Fibroblast of skin of scalp (primary cell): ENCODE data around the gene ZNF350.
A peak's percentile ranks its signal among the peaks of the same experiment; 100 is the strongest.
"Not testable (repeated sequence)": the region's sequence is repeated elsewhere in the genome, so short reads cannot be mapped to it uniquely, and the experiment has no call there.

ENCODE experiments used
- DNase-seq: peaks from one replicate; pipeline ENCODE4 v3.0.0-alpha.2; 2013

Gene ZNF350

GRCh38 chr19:51971624-51972023 is 15.0 kb downstream of the ZNF350 start:
- peak; percentile 29 for DNase-seq

GRCh38 chr19:51970718-51971117 is 15.9 kb downstream of the ZNF350 start:
- DNase-seq, result no peak

DNA sequence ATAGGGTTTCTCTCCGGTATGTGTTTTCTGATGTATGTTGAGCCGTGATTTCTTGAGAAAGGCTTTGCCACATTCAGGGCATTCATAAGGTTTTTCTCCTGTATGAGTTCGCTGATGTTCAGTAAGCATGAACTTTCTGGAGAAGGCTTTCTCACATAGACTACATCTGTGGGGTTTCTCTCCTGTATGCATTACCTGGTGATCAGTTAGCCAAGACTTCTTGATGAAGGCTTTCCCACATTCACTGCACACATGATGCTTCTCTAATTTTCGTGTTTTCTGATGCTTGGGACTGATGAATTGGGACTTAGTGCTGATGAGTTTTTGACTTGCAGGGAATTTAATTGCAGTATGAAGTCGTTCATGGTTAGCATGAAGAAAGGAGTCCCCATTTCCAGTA is 21.1 kb downstream of the ZNF350 start:
- no peak for DNase-seq

DNA sequence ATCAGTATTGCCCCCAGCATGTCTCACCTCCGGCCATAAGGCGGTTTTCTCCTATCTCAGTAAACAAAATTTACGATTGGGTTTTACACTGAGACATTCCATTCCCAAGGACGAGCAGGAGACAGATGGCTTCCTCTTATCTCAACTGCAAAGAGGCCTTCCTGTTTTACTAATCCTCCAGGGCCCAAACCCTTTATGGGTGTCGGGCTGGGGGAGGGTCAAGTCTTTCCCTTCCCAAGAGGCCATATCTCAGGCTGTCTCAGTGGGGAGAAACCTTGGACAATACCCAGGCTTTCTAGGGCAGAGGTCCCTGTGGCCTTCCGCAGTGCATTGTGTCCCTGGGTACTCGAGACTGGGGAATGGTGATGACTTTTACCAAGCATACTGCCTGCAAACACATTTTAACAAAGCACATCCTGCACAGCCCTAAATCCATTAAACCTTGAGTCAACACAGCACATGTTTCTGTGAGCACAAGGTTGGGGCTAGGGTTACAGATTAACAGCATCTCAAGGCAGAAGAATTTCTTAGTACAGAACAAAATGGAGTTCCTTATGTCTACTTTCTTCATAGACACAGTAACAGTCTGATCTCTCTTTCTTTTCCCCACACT is 25.9 kb downstream of the ZNF350 start:
- DNase-seq, result not testable (repeated sequence)

DNA sequence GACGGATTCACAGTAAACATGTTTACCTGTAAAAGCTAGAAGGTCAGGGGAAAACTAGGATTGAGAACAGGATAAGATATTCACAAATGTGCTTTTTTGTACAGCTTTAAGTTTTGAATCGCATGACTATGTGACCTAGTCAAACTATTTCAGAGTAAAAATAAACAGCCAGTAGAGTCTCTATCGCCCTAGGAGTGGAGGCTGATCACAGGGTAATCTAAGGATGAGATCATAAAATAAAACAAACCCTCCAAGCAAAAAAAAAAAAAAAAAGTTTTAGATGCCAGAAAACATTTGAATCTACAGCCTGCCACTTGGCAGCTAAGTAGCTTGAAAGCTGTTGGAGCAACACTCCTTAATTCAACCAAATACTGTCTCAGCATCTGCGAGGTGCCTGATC is 26.8 kb downstream of the ZNF350 start:
- DNase-seq, result no peak

DNA sequence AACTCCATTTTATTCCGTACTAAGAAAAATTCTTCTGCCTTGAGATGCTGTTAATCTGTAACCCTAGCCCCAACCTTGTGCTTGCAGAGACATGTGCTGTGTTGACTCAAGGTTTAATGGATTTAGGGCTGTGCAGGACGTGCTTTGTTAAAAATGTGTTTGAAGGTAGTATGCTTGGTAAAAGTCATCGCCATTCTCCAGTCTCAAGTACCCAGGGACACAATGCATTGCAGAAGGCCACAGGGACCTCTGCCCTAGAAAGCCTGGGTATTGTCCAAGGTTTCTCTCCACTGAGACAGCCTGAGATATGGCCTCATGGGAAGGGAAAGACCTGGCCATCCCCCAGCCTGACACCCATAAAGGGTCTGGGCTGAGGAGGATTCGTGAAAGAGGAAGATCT is 28.8 kb downstream of the ZNF350 start:
- DNase-seq, result not testable (repeated sequence)

GRCh38 chr19:51948975-51949374 is 37.7 kb downstream of the ZNF350 start:
- peak; percentile 37 for DNase-seq

DNA sequence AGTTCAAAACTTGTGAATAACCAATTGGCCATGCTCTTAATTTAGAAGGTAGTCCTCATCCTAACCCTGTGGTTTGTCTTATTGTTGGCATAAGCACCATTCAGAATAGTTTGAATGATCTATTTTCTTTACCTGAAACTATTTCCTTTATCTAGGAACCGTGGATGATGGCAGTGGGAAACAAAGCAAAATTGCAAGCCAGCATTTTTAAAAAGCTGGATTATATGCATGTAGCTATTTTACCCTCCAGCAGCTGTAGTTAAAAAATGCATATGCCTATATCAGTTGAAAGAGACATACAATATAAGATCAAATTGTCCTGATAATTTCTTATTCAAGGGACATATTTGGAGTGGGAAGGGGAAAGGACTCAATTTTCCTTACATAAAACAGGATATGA is 40.0 kb downstream of the ZNF350 start:
- no peak for DNase-seq

- DNase-seq, result no peak
Observed at GRCh38 chr19:51944798-51945552, 41.7 kb downstream of the ZNF350 start.

DNA sequence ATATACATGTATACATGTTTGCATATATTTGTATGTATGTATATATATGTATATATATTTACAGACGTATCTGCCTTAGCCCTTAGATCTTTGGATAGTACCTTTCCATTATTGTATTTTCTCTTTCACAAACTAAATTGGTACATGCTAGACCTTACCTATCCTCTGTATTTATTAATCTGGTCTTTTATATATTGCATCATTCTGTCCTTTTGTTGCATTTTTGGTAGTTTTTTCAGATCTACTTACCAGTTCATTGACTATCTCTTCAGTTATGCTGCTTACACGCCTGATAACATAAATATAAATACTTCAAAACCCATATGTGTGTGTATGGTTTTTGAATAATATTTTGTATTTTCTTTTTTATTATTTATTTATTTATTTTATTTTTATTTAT is 47.7 kb downstream of the ZNF350 start:
- DNase-seq, result no peak

DNA sequence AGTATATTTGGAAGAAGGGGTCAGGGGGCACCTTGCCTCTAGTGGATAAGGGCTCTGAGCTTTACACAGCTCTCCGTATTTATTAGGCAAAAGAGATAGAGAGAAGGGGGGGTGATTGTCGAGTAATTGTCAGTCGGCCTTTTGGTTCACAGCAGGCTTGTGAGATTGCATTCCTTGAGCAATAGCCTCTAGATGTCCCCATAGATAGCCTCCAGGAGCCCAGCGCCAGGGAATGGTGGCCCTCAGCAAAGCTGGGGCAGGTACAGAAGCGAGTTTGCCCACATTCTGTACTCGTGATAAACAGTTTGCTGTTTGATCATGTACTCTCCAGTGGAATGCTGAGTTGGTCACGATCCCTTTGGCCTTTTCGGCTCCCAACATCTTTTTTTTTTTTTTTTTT is 54.7 kb downstream of the ZNF350 start:
- no peak for DNase-seq

- DNase-seq, result no peak
Observed at GRCh38 chr19:51927859-51928258, 58.8 kb downstream of the ZNF350 start.

GRCh38 chr19:51926784-51927741 is 59.6 kb downstream of the ZNF350 start, which contains the start of gene ZNF613:
ZNF613 (plus strand) TSS chr19:51927472; CDS start chr19:51936221, 8,749 bp downstream.
- DNase-seq, result peak; percentile 90

DNA sequence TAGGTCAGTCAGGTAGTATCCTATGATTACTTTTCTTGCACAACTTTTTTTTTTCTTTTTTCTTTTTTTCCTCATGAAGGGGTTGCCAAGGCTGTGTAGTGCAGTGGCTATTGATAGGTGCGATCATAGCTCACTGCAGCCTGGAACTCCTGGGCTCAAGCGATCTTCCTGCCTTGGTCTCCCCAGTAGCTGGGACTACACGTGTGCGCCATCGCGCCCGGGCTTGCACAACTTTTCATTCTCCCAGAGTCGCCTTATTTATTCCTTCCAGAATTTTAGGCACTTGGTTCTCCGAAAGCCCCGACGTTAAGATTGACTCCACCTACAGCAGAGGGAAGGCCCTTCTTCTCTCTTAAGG is 60.2 kb downstream of the ZNF350 start:
- DNase-seq, result no peak

DNA sequence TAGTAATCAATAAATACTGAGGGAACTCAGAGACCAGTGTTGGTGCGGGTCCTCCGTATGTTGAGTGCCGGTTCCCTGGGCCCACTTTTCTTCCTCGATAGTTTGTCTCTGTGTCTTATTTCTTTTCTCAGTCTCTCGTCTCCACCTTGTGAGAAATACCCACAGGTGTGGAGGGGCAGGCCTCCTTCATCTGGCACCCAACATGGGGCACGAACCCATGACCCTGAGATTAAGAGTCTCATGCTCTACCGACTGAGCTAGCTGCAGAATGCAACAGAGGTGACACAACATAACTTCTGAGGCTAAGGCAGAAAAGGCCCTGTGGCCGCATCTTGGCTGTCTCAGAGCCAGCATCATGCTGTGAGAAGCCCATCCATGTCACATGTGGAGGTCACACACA is 64.7 kb downstream of the ZNF350 start:
- no peak for DNase-seq

GRCh38 chr19:51919606-51920005 is 67.0 kb downstream of the ZNF350 start:
- no peak for DNase-seq

- no peak for DNase-seq
Observed at GRCh38 chr19:51916167-51916566, 70.5 kb downstream of the ZNF350 start.

DNA sequence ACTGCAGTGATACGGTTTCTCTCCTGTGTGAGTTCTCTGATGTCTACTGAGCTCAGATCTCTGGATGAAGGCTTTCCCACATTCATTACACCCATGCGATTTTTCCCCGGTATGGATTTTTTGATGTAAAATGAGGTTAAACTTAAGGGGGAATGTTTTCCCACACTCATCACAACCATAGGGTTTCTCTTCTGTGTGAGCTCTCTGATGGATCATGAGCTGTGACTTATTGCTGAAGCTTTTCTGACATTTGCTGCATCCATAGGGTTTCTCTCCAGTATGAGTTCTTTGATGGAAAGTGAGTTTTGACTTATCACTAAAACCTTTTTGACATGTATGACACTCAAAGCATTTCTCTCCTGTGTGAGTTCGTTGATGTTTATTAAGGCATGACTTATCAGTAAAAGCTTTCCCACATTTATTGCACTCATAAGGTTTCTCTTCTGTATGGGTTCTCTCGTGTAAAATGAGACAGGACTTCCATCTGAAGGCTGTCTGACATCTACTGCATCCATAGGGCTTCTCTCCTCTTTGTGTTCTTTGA is 71.2 kb downstream of the ZNF350 start:
- DNase-seq, result no peak
